Keratinocyte (primary cell): ENCODE data around the gene ACBD4.
A peak's percentile ranks its signal among the peaks of the same experiment; 100 is the strongest.

Experiments
- EZH2 ChIP-seq: IDR thresholded peaks from one replicate; pipeline ENCODE4 v1.6.1; 2012; ENCODE audit warnings: inconsistent platforms, mild to moderate bottlenecking, low read length, moderate library complexity
- TF ChIP-seq, protein P1 (sequence below), 3 experiments: IDR thresholded peaks in 1 of 3; conservative IDR thresholded peaks in 1 of 3; optimal IDR thresholded peaks in 1 of 3; 2 replicates in 2 of 3; 3 replicates in 1 of 3; pipeline versions ENCODE3 to v1.5.1; 2011; ENCODE audit warnings: low read length in 3 of 3, mild to moderate bottlenecking in 3 of 3, moderate library complexity in 2 of 3, control low read depth in 1 of 3, inconsistent platforms in 1 of 3; ENCODE audit not compliant: insufficient read depth in 2 of 3; ENCODE audit errors: extremely low read depth in 1 of 3

GRCh38 chr17:45132572-45133463, 2.7 kb upstream of the ACBD4 start:
- TF ChIP-seq, protein P1, sequence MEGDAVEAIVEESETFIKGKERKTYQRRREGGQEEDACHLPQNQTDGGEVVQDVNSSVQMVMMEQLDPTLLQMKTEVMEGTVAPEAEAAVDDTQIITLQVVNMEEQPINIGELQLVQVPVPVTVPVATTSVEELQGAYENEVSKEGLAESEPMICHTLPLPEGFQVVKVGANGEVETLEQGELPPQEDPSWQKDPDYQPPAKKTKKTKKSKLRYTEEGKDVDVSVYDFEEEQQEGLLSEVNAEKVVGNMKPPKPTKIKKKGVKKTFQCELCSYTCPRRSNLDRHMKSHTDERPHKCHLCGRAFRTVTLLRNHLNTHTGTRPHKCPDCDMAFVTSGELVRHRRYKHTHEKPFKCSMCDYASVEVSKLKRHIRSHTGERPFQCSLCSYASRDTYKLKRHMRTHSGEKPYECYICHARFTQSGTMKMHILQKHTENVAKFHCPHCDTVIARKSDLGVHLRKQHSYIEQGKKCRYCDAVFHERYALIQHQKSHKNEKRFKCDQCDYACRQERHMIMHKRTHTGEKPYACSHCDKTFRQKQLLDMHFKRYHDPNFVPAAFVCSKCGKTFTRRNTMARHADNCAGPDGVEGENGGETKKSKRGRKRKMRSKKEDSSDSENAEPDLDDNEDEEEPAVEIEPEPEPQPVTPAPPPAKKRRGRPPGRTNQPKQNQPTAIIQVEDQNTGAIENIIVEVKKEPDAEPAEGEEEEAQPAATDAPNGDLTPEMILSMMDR (optimal IDR thresholded peaks at IDR 0.05 in 1 of 3, IDR thresholded peaks at IDR 0.05 in 1 of 3, conservative IDR thresholded peaks at IDR 0.05 in 1 of 3; ENCODE audit: extremely low read depth in 1 of 3, insufficient read depth in 2 of 3, low read length in 3 of 3): peak; percentile 84 to 99 (median 94)
- no peak for TF ChIP-seq EZH2
